Liver (tissue), 9 donors: ENCODE data around the gene ZNF821. TPM values are rescaled to one million over a fixed set of nuclear protein-coding genes. Genes with fewer than 3 reads are reported as not detected.

Experiments used
- DNase-seq: peaks from one replicate; pipeline ENCODE4 v3.0.0-alpha.2; 2017; ENCODE audit warnings: low spot score
- H3K27ac ChIP-seq, 2 donors: one replicate each; pipeline ENCODE4 v1.7.0; 2013; ENCODE audit warnings: inconsistent platforms in 2 of 2, low read length in 2 of 2, control low read depth in 1 of 2, low read depth in 1 of 2, mild to moderate bottlenecking in 1 of 2
- H3K27me3 ChIP-seq, 4 donors: one replicate each; pipeline versions ENCODE4 v1.6.1 to v1.7.0; 2013; ENCODE audit warnings: low read length in 3 of 4, inconsistent platforms in 1 of 4, mild to moderate bottlenecking in 1 of 4, moderate library complexity in 1 of 4; ENCODE audit not compliant: control insufficient read depth in 4 of 4, insufficient read depth in 4 of 4
- H3K36me3 ChIP-seq, 4 donors: one replicate each; pipeline versions ENCODE4 v1.6.1 to v1.7.0; 2013; ENCODE audit warnings: low read length in 3 of 4, mild to moderate bottlenecking in 3 of 4, low read depth in 1 of 4, moderate library complexity in 1 of 4; ENCODE audit not compliant: control insufficient read depth in 4 of 4, insufficient read depth in 3 of 4
- H3K4me1 ChIP-seq, 4 donors: one replicate each; pipeline versions ENCODE4 v1.6.1 to v1.7.0; 2013; ENCODE audit warnings: low read length in 3 of 4, mild to moderate bottlenecking in 3 of 4, moderate library complexity in 1 of 4; ENCODE audit not compliant: control insufficient read depth in 4 of 4, insufficient read depth in 4 of 4
- H3K4me3 ChIP-seq, 3 donors: one replicate each; pipeline versions ENCODE4 v1.6.1 to v1.7.0; 2013; ENCODE audit warnings: low read length in 3 of 3, control low read depth in 1 of 3, low read depth in 1 of 3, mild to moderate bottlenecking in 1 of 3
- H3K9ac ChIP-seq, 2 donors: one replicate each; pipeline ENCODE4 v1.7.0; 2013; ENCODE audit warnings: low read length in 2 of 2, mild to moderate bottlenecking in 2 of 2, moderate library complexity in 2 of 2, control low read depth in 1 of 2, low read depth in 1 of 2
- H3K9me3 ChIP-seq, 4 donors: one replicate each; pipeline versions ENCODE4 v1.6.1 to v1.7.0; 2013; ENCODE audit warnings: low read length in 3 of 4; ENCODE audit not compliant: control insufficient read depth in 4 of 4
- ATF3 ChIP-seq: IDR thresholded peaks from 2 replicates; pipeline ENCODE4 v1.6.1; 2016; ENCODE audit warnings: antibody characterized with exemption
- CTCF ChIP-seq: fragments of 150-350 bp; IDR thresholded peaks from 2 replicates; pipeline ENCODE4 v1.5.1; 2017; ENCODE audit warnings: improper control_type of control experiment, low read depth, low read length; ENCODE audit not compliant: missing input control
- EGR1 ChIP-seq, 2 donors: IDR thresholded peaks; 2 replicates each; pipeline ENCODE4 v1.6.1; 2016 to 2018; ENCODE audit warnings: antibody characterized with exemption in 2 of 2, low read depth in 2 of 2
- FOXA1 ChIP-seq: IDR thresholded peaks from 2 replicates; pipeline ENCODE4 v1.6.1; 2016; ENCODE audit warnings: antibody characterized with exemption
- FOXA2 ChIP-seq: IDR thresholded peaks from 2 replicates; pipeline ENCODE4 v1.6.1; 2016; ENCODE audit warnings: antibody characterized with exemption
- GABPA ChIP-seq, 2 donors: IDR thresholded peaks in 1 of 2; conservative IDR thresholded peaks in 1 of 2; 2 replicates each; pipeline ENCODE4 v1.6.1; 2016; ENCODE audit warnings: antibody characterized with exemption in 2 of 2, mild to moderate bottlenecking in 1 of 2, moderate library complexity in 1 of 2
- HNF4A ChIP-seq, 2 donors: conservative IDR thresholded peaks; 2 replicates each; pipeline ENCODE4 v1.6.1; 2016; ENCODE audit warnings: antibody characterized with exemption in 2 of 2, mild to moderate bottlenecking in 2 of 2
- HNF4G ChIP-seq: IDR thresholded peaks from 2 replicates; pipeline ENCODE4 v1.6.1; 2016; ENCODE audit warnings: antibody characterized with exemption
- JUND ChIP-seq, 2 donors: IDR thresholded peaks; 2 replicates each; pipeline ENCODE4 v1.6.1; 2016; ENCODE audit warnings: antibody characterized with exemption in 2 of 2
- MAX ChIP-seq: IDR thresholded peaks from 2 replicates; pipeline ENCODE4 v1.6.1; 2016; ENCODE audit warnings: antibody characterized with exemption
- NR2F2 ChIP-seq: IDR thresholded peaks from 2 replicates; pipeline ENCODE4 v1.6.1; 2016; ENCODE audit warnings: antibody characterized with exemption
- RAD21 ChIP-seq, 2 donors: IDR thresholded peaks; 2 replicates each; pipeline ENCODE4 v1.6.1; 2016; ENCODE audit warnings: antibody characterized with exemption in 2 of 2, mild to moderate bottlenecking in 2 of 2
- REST ChIP-seq: IDR thresholded peaks from 2 replicates; pipeline ENCODE4 v1.6.1; 2016; ENCODE audit warnings: antibody characterized with exemption, mild to moderate bottlenecking
- RXRA ChIP-seq, 2 donors: IDR thresholded peaks; 2 replicates each; pipeline ENCODE4 v1.6.1; 2017 to 2018; ENCODE audit warnings: antibody characterized with exemption in 2 of 2, mild to moderate bottlenecking in 1 of 2
- SP1 ChIP-seq: IDR thresholded peaks from 2 replicates; pipeline ENCODE4 v1.6.1; 2018; ENCODE audit warnings: antibody characterized with exemption, mild to moderate bottlenecking
- TAF1 ChIP-seq: conservative IDR thresholded peaks from 2 replicates; pipeline ENCODE4 v1.6.1; 2016; ENCODE audit warnings: antibody characterized with exemption, mild to moderate bottlenecking
- YY1 ChIP-seq: IDR thresholded peaks from 2 replicates; pipeline ENCODE4 v1.6.1; 2016; ENCODE audit warnings: antibody characterized with exemption, mild to moderate bottlenecking
- ZBTB33 ChIP-seq: IDR thresholded peaks from 2 replicates; pipeline ENCODE4 v1.6.1; 2016; ENCODE audit warnings: antibody characterized with exemption
- WGBS: extraction: QIAGEN DNeasy Blood & Tissue Kit; methylation state at CpG from one replicate; pipeline ENCODE4 v1.1.7; 2013; 5-methylcytosine and 5-hydroxymethylcytosine counted together
- polyA plus RNA-seq, 2 donors: library from polyadenylated mRNA; stranded (reverse) in 1 of 2; unstranded in 1 of 2; fragments of 200-250 nt in 1 of 2; fragments of >200 nt in 1 of 2; fragmentation: Nextera tagmentation in 1 of 2; extraction: Ambion mirVana in 1 of 2; gene quantifications; one replicate each; pipeline versions ENCODE4 v1.2.1 to v1.2.3, GENCODE V29; 2013 to 2015
- total RNA-seq, 2 donors: library from RNA; depleted of rRNA; stranded (reverse); fragments of >200 nt; gene quantifications; one replicate each; pipeline ENCODE4 v1.2.3, GENCODE V29; 2014
- donor health status: healthy.
- donor health status: healthy.
- donor health status: healthy.
- donor health status: healthy.
- donor health status: healthy.

The ZNF821 gene
- total and polyA plus RNA-seq, 4 donors, result 1.0 to 3.0 (median 2.0) TPM

- H3K4me1 ChIP-seq, result peaks cover 0 to 26% (median 8%) of the 10 kb centered on the region in 4 donors
- under 1% methylated on average over 44 of the region's 44 CpGs for WGBS
- H3K4me3 ChIP-seq, result peak overlapping the region; percentile 86 to 93 (median 91)
- H3K9ac ChIP-seq, result peak overlapping the region; percentile 84 to 93
- H3K9me3 ChIP-seq, result no peaks in the 10 kb centered on the region
- peak overlapping the region; percentile 80 to 98 for H3K27ac ChIP-seq
- H3K36me3 ChIP-seq, result no peaks in the 10 kb centered on the region
- no peak for DNase-seq
- H3K27me3 ChIP-seq, result no peaks in the 10 kb centered on the region
- TF ChIP-seq EGR1 (IDR thresholded peaks at IDR 0.05; ENCODE audit: low read depth in 2 of 2), result no peak
- peak; percentile 45 for TF ChIP-seq YY1
These were observed 11.8 kb upstream of the ZNF821 start for GRCh38 chr16:71895679-71896365.

- TF ChIP-seq SP1 (peak; percentile 83), CTCF (no peak), FOXA1 (peak; percentile 36), MAX (peak; percentile 48), GABPA (IDR thresholded peaks at IDR 0.05 in 1 of 2, conservative IDR thresholded peaks at IDR 0.05 in 1 of 2) (peak in 1 of 2 donors; percentile 64), REST (peak; percentile 70), JUND (IDR thresholded peaks at IDR 0.05) (peak; percentile 37 to 49), EGR1 (IDR thresholded peaks at IDR 0.05; ENCODE audit: low read depth in 2 of 2) (peak; percentile 35 to 50), FOXA2 (peak; percentile 24), RAD21 (IDR thresholded peaks at IDR 0.05) (peak in 1 of 2 donors; percentile 38), ATF3 (peak; percentile 33), HNF4A (conservative IDR thresholded peaks at IDR 0.05) (peak; percentile 82 to 87), NR2F2 (peak; percentile 89), YY1 (peak; percentile 99), TAF1 (peak; percentile 95), RXRA (IDR thresholded peaks at IDR 0.05) (peak; percentile 2 to 75), HNF4G (peak; percentile 65), ZBTB33 (no peak)
- WGBS, result under 1% methylated on average over 67 of the region's 67 CpGs
These were observed 11.1 kb upstream of the ZNF821 start, which contains the start of gene IST1 for GRCh38 chr16:71894921-71895678. Gene IST1, plus strand, starts transcription at chr16:71895531. Its CDS starts 20,110 bp downstream, at chr16:71915641.

More at GRCh38 chr16:71894921-71895678, 11.1 kb upstream of the ZNF821 start, which contains the start of gene IST1:
- DNase-seq, result peak; percentile 96
- H3K36me3 ChIP-seq, result no peaks in the 10 kb centered on the region
- H3K9ac ChIP-seq, result peak within 1 kb of the TSS; percentile 92 to 93
- no peaks in the 10 kb centered on the region for H3K27me3 ChIP-seq
- peak within 1 kb of the TSS; percentile 80 to 98 for H3K27ac ChIP-seq
- no peaks in the 10 kb centered on the region for H3K9me3 ChIP-seq
- peak within 1 kb of the TSS; percentile 86 to 93 (median 91) for H3K4me3 ChIP-seq
- H3K4me1 ChIP-seq, result peaks cover 0 to 20% (median 8%) of the 10 kb centered on the region in 4 donors
